NCI-H187 (cell line): ENCODE results near the gene TRAPPC12.
A peak's percentile ranks its signal among the peaks of the same experiment; 100 is the strongest.

ENCODE experiments used
- DNase-seq, 2 experiments: peaks; one replicate each; lab custom pipeline; 2025; lab: John Stamatoyannopoulos, UW

TRAPPC12 gene

GRCh38 chr2:3468296-3468988, 88.9 kb downstream of the TRAPPC12 start:
- no peak for DNase-seq

DNA sequence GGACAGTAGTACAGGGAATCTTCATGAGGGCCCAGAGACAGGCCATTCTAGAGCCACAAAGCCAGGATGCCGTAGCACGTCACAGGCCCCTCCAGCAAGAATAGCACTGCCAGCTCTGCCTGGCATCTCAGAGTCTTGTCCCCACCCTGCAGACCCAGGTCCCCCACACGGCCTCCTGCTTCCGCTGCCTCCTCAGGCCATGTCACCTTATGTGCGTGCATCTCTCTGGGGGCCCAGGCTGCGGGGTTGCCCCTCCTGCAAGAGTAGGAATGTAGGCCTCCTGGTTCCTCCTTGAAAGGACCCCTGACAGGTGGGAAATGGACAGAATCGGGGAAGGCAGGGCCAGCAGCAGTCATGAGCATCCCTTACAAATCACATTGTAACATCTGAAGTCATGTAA, 90.0 kb downstream of the TRAPPC12 start:
- no peak for DNase-seq

DNA sequence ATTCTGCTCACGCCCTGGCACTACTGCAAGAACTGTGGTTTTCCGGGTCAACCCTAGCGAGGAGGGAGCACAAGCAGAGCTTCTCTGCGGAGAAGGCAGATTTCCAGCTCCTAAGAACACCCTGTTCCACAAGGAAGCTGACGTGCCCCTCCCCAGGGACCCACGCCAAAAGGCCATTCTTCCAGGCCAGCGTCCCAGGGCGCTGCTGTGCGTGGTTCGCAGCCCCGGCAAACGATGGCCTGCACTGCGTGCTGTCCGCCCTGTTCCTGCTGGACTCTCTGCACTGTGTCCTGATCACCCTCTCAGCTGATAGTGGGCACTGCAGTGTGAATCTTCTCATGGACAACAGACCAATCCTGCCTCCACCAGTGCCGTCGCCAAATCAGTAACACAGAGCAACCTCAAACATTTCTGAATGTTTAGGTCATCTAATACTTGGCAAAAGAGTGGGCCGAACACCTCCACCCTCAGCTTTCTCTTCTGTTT, 90.7 kb downstream of the TRAPPC12 start:
- DNase-seq, result no peak

- DNase-seq, result no peak
Observed at GRCh38 chr2:3470856-3471737, 91.6 kb downstream of the TRAPPC12 start.

- DNase-seq, result no peak
Observed at GRCh38 chr2:3472296-3472695, 92.8 kb downstream of the TRAPPC12 start.

DNA sequence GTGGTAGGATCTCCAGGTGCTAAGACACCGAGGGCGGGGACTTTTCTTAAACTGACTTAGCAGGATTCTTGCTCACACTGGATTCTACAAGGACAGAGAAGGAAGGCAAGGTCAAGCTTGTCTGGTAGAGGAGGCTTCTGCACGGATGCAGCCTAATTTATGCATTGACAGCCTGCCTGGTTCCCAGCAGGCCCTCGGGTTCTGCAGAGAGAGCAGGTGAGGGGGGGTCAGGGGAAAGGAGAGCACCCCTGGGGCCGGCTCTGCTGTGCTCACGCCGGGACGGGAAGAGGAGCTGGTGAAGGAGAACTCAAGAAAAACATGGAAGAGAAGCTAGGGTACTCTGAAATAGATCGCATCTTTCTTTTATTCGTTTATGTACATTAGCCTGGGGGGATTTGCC, 93.5 kb downstream of the TRAPPC12 start:
- peak in 1 of 2 experiments; percentile 39 for DNase-seq

GRCh38 chr2:3475771-3476170, 96.3 kb downstream of the TRAPPC12 start:
- no peak for DNase-seq

DNA sequence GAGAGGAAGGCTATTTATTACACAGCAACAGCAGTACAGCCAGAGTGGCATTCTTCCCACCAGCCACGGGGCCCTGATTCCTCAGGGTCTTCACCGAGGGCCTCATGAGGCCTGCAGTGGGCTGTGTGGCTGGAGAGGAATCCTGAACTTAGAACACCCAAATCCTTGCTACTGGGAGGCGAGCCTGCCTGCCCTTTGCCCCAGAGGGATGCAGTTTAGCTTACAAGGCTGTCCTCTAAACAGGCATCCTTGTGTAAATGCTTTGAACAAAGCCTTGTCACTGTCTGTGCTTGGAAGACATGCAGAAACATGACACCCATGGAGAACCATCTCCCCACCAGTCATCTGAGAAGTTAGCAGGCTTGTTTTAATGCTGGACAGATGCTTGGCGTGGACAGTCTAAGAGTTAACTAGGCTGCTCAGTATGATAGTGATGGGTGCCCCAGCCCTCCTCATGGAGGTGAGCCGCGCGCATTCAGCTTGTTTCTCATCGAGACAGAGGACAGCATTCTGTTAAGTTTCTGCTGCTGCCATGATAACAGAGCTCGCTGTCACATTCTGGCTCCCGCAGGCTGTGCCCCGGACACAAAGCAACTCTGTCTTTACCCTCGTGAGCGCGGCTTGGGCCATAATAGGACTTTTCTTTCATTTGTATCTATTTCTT, 97.0 kb downstream of the TRAPPC12 start:
- no peak for DNase-seq

- no peak for DNase-seq
Observed at GRCh38 chr2:3476985-3477327, 97.5 kb downstream of the TRAPPC12 start.

DNA sequence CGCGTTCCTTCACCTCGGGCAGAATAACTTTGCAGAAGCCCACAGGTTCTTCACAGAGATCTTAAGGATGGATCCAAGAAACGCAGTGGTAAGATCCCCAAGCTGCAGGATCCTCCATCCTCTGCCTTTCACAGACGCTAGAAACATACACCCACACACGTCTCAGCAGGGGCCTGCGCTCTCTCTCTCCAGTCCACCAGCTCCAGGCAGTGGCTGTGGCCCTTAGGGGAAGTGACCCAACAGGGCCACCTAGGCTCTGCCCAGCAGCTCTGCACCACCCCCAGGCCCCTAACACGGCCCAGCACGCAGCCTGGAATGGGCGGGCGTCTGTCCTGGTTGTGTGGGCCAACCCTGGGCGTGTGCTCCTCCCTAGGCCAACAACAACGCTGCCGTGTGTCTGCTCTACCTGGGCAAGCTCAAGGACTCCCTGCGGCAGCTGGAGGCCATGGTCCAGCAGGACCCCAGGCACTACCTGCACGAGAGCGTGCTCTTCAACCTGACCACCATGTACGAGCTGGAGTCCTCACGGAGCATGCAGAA, 99.4 kb downstream of the TRAPPC12 start:
- DNase-seq, result no peak

- DNase-seq, result no peak
Observed at GRCh38 chr2:3479430-3480320, 100.2 kb downstream of the TRAPPC12 start.

DNA sequence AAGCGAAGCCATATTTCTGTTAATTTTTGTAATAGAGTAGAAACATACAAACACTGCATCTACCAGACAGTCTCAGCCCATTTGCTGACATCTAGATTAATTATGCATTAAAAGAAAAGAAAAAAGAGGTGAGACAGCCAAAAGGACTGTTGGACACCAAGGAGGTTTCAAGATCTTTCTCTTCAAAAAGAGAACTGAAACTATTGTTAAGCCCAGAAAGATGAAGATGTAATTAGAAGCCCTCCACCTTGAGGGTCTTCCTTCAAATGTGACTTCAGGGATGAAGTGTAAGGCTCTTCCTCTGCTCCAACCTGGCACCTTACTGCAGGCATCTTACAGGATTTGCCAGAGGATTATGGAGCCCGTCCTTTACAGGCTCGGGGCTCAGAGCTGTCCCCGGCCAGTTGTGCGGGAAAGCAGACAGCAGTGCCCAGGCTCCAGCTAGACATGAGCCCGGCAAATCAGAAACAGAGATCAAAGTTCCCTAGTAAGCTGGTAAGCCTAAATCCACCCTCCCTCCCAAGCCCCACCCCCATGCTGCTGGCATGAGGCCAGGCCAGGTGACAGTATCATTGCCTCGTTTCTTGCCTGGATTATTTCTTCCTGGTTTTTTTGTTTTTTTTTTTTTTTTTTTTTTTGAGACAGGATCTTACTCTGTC, 101.0 kb downstream of the TRAPPC12 start:
- DNase-seq, result no peak

GRCh38 chr2:3481011-3481400, 101.5 kb downstream of the TRAPPC12 start:
- DNase-seq, result no peak

DNA sequence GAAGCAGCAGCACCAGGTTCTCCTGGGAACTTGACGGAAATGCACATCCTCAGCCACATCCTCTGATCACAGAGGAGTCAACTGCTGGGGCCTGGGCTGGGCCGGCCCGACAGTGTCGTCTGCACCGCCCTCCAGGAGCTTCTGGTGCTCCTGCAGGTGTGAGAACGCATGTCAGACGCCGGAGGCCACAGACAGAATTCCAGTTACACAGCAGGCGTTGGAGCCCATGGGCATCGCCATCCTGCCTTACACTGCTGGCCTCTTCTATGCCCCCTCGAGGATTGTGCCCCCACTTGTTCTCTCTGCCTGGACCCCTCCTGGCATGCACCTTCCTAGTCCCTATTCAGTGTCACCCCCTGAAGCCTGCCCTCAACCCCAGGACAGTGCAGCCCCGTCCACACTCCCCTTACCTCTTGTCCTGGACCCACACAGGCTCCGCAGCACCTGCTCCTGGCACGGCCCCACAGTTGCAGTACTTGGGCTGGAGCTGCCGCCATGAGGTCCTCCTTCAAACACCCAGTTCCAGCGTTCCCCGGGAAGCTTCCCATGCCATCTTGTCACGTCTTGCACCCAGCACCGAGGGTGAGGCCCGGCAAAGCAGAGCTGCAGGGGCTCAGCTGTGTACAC, 102.4 kb downstream of the TRAPPC12 start:
- no peak for DNase-seq

DNA sequence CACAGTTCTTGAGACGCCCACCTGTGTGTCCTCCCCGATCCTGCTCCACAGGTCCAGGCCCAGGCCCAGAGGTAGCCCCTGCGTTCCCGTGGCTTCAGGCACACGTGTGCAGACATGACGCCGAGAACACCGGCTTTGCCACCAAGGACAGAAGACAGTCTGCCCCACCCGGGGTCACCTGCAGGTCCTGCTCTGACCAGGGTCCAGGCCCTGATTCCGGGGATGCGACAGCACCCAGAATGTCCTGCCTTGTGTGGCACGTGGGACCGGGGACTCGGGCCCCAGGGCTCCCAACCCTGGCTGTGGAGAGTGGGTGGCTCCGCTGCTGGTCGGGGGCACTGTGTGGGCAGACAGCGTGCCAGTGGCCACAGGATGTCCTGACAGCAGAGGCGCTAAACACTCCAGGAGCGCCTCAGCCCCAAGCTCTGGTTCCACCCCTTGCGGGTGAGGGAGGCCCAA, 102.9 kb downstream of the TRAPPC12 start:
- DNase-seq, result no peak

GRCh38 chr2:3483227-3483985, 103.9 kb downstream of the TRAPPC12 start:
- DNase-seq, result peak in 1 of 2 experiments; percentile 19

DNA sequence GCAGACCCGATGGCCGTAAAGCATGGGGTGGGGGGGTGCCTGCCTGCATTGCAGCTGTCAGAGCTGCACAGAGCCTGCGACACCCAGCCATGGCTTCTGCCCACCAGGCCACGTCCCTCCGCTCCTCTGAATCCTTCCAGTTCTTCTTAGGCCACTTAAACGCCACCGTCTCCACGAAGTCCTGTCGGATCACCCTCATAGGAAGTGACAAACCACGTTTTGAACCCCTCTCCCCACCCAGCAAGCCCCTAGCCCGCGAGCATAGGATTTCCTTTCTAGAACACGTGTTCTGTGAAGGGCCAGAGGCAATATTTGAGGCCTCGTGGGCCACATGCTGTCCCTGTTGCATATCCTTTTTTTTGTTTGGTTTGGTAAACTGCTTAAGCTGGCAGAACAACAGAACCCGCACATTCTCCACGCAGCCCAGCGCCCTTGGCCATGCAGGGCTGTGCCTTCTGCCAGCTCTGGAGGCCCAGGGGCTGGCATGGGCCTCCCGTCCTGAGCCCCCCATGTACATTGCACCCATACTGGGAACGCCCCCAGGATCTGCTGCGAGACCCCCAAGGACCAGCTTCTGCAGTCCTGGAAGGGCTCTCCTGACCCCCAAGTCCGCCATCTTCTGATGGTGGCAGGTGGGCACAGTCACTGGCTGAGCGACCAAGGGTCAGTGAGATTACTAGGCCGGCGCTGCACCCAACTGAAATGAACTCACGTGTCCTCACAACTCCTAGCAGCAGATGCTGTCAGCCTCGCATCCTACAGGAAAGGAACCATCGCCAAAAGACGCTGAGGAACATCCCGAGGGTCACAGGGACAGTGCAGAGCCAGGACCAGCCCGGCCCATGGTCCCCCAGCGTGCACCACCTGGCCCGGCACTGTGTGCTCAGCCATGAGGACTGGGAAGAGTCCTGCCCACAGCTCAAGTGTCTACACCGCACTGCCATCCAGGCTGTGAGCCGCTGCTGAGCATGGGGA, 104.8 kb downstream of the TRAPPC12 start:
- no peak for DNase-seq

DNA sequence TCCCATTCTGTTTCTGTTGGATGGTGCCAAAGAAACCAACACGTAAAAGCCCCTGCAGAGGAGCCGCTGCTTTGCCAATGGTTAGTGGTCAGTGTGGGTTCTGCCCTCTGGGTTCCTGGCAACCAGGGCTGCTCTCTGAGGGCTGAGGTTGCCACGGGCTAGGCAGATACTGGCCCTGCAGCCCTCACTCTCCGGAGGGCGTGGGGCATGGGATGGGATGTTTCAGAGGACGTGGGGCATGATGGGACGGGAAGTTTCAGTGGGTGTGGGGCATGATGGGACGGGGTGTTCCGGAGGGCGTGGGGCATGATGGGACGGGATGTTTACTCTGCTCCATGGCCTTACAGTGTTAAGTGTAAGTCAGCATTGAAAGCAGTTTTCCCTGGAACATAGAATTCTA, 105.7 kb downstream of the TRAPPC12 start:
- DNase-seq, result no peak
